Germinal center (tissue), 1 donor: ENCODE data around the gene PHYH.
"Not testable (repeated sequence)": the region's sequence is repeated elsewhere in the genome, so short reads cannot be mapped to it uniquely, and the experiment has no call there.

Experiments
- DNase-seq: peaks from one replicate; pipeline ENCODE4 v3.0.0; 2012; ENCODE audit warnings: mixed read lengths, low spot score

PHYH gene

DNA sequence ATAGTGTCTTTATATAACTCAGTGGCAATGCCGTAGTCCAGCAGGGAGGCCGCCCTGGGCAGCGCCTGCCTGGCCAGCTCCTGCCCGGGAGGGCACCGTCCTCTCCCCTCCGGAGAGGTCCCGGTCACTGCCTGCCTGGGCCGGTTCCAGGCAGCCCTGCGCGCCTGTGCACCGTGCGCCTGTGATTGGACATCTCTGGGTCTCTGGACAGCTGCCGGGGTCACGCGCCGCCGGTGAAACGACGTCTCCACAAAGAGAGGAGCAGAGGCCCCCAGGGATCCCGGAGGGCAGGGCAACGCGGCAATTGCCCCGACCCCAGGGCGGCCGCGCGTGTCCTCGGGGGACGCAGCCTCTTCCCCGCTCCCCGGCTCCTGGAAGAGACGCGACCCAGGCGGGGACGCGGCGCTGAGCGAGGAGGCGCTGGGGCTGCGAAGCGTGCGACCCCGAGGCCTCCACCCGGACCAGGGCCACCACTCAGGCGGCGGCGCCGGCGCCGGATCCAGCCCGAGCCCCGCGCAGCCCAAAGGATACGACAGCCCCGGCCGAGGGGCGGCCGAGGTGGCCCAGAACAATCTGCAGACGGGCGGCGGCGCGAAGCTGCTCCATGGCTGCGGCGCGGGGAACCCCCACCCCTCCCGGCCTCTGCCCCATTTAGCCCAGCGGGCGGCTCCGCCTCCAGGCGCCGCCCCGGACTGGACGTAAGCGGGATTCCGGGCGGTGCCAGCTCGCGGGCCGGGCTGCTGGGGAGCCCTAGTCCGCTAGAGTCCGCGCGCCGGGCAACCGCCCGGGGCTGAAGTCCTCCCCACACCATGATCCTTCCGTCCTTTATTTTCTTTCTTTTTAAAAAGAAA is at the start of gene PHYH:
PHYH (minus strand) TSS at position 628 of the 851 bp plus-strand sequence; CDS start at position 606, 22 bp downstream.
- DNase-seq = peak; percentile 82

GRCh38 chr10:13348216-13349017 is 48.6 kb upstream of the PHYH start, which contains the start of gene SEPHS1:
TSS of gene SEPHS1 (minus strand) at chr10:13348293. CDS start at chr10:13344950, 3,343 bp downstream.
- DNase-seq = peak; percentile 80

DNA sequence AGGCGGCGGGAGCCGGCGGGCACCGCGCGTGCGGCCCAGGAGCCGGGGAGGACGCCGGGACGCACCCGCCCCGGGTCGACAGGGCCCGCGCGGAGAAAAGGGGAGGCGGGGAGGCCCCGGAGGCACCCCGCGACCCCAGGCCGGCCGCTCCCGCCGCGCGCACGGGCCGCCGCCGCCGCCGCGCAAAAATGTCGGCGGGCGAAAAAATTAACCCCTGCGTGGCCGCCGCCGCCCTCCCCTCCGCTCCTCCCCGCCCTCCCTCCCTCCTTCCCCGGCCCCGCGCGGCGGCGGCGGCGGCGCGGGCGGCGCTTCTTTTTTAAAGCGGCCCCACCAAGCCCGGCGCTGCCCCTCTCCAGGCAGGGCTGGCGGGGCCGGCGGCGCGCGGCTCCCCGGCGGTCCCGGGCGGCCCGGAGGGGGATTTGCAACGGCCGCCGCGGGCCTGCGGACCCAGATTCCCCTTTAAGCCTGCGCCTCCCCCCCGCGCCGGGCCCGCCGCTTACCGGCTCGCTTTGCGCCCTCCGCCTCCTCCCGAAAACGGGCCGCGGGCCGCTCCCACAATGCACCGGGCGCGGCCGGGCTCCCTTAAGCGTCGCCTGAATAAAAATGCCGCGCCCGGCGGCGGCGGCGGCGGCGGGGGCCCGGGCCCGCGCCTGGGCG is 47.8 kb upstream of the PHYH start:
- DNase-seq = peak; percentile 75

GRCh38 chr10:13347043-13347499 is 47.2 kb upstream of the PHYH start:
- peak; percentile 14 for DNase-seq

DNA sequence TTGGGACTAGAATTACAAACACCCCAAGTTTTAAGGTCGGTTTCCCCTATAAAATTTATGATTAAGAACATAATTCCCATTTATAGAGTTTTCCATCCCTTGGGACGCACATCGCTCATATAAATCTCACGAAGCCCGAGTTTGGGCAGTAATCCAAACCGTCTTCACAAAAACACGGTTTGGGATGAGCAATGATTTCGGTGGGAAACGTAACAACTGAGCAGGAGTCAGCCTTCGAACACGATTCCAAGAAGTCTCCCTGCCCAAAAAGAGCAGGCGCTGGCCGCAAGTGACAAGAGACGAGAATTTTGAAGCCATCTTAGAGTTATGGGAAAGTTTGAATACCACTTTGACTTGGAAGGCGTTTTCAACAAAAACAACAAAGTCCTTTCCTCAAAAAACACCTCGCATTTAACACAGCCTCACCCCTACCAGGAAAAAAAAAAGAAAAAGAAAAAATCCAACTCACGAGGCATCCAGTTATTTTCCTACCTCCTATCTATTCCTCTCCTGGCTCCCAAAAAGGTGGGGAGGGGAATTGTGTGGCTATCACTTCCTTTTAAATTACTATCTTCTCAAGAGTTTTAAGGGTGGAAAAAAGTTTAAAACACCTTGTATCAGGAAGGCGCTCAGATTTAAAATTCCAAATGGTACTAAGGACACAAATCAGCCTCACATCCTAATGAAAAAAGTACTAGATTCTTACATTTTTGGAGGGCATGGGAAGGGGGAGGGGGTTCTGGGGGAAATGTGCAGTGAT is 46.6 kb upstream of the PHYH start:
- no peak for DNase-seq

- DNase-seq = peak; percentile 68
Observed at GRCh38 chr10:13340626-13341376, 40.9 kb upstream of the PHYH start.

GRCh38 chr10:13340068-13340467 is 40.2 kb upstream of the PHYH start:
- no peak for DNase-seq

DNA sequence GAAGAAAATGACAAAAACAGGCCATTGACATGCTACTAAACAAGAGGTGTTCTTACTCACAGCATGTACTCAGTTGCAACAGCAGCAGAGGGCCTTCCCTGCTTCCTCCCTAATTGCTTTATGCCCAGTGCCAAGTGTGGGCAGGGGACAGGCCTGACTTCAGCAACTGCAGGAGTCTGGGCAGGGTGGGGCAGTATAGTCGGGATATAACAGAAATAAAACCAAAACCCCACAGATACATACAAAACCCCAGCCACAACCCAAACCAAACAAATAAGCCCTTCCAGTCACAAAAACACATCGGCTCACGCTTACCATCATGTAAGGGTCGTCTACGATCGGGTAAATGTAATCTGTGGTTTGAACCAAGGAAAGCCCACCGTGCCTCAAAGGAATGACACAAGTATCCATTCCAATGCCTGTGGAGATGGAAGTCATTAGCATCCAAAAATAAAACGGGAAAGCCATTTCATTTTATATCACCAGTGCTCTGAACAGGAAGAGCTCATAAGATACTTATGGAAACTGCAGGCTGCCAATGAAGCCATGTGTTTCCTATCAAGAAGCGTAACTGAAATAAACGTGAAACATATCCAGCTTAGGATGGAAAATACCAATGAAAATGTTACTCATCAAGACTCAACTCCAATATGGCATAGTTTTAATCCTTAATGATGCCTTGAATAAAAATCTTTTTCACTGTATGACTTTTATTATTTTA is 38.7 kb upstream of the PHYH start:
- no peak for DNase-seq

DNA sequence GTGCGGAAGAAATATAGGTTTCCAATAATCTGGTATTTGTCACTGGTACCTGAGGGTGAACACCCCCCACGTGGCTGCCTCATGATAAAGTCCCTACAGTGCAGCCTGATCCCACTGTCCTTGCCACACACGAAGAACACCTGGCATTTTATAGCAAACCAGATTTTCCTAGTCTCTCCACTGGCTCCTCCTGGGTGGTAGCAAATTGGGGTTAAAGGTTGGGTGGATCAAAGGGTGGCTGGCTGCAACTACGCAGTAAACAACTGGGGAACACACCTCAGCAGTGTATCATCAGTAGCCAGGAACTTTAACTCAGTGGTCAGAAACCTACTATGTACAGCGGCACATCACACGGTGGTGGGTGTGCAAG is 37.9 kb upstream of the PHYH start:
- no peak for DNase-seq

DNA sequence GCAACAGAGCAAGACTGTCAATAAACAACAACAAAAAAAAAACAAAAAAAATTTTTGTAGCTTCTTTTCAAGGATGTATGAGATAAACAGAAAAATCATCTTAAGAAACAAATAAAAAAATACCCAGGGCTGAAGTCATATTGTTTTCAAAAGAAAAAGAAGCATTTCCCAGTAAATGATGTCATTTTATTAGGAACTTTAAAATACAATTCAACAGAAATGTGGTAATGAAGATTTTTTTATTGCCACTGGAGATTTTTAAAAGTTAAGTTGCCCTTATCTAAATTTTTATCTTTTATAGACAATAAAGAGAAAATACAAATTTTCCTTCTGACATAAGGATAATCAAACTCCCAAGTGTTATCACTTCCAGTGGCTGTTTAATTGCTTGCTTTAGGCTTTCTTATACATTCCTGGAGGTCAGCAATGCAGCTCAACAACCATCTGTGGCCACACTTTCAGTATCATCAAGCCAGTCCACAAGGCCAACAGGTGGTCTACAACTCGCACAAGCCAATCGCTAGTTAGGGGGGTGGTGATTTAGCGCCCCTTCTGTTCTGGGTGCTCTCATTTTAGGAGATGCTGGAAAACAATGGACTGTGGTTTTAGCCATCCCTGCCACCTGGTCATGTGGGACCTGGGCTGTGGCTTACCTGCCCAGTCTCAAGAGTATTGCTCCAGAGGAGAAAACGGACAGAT is 37.4 kb upstream of the PHYH start:
- DNase-seq = no peak

DNA sequence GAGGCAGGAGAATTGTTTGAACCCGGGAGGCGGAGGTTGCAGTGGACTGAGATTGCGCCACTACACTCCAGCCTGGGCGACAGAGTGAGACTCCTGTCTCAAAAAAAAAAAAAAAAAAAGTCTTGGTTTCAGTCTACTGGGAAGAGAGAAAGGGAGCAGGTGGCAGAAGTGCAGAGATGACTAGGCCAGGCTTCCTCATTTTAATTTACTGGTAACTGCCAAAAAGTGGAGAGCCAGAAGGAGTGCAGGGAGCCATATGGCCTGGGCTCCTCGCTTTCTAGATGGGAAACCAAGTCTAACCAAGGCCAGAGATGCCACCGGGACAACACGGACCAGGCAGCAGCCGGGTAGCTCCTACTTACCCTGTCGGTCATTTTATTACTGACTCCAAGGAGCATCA is 36.0 kb upstream of the PHYH start:
- no peak for DNase-seq

GRCh38 chr10:13334556-13334955 is 34.7 kb upstream of the PHYH start:
- DNase-seq = no peak

DNA sequence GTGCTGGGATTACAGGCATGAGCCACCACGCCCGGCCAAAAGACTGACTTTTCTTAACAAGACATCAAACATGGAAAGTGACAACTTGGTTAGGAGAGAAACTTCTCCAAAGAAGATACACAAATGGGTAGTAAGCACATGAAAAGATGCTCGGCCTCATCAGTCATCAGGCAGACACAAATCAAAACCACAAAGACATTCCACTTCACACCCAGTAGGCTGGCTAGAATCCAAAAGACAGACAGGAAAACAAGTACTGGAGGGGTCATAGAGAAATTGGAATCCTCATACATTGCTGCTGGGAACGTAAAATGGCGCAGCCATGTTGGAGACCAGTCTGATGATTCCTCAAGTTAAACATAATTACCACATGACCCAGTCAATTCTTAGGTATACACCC is 31.8 kb upstream of the PHYH start:
- DNase-seq = no peak

- DNase-seq = not testable (repeated sequence)
Observed at GRCh38 chr10:13330980-13331379, 31.1 kb upstream of the PHYH start.

DNA sequence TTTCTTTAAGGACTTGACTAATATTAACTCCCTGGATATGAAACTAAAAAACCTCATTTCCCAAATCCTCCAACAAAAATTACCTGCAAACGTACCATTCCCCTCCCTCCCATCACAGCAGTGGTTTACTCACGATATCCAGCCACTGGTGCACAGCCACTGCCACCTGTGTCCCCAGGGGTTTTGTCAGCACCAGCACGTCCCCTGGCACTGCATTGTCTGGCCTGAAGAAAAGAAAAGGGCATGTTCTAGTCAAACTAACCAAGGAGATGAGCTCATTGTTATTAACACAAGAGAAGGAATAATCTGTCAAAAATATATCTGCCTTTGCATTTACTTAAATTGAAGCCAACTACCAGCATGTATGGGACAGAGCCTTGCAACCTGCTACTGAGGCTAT is 29.7 kb upstream of the PHYH start:
- peak; percentile 7 for DNase-seq

GRCh38 chr10:13328613-13329012 is 28.7 kb upstream of the PHYH start:
- DNase-seq = no peak

DNA sequence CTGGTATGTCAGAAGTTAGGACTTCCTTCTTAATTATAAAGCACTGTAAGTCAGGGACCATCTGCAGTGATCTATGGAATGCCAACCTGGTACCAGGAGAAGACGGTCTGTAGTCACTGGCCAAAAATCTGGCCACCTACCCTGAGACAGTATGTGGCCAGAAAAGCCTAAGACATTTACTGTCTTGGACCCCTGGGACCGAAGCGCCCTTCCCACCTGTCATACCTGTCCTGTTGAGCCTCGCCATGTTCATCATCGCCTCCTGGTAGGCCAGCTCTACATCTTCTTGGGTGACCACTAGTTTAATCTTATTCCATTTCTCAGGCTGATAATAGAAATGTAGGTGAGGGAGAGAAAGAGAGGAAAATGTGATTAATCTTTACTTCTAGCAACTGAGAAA is 28.3 kb upstream of the PHYH start:
- DNase-seq = no peak

GRCh38 chr10:13327534-13327933 is 27.7 kb upstream of the PHYH start:
- DNase-seq = no peak

DNA sequence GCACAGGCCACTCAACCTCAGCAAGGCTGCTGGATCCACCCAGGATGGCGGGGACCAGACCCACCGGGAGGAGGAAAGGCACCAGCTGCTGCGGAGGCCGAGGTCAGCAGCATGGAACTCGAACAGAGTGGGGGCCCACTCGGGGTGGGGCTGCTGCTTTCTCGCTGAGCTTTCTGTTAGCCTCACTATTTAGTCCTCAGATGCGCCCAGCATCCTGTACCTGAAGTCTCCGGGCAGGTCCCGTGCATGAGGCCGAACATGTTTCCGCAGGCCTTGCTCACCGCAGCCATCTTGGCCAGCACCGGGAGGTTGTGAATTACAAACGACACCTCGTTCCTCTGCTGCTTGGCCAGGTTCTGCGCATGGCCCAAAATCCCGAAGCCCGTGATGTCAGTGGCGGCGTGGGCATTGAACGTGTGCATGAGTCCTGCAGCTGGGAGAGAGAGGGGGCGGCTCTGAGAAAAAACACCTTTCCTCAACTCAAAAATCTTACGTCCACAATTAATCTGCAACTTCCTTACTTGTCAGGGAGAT is 22.8 kb upstream of the PHYH start:
- DNase-seq = no peak
